ENCODE results near the gene TARS1.

The TARS1 gene

GRCh38 chr5:33441241-33442177, 744 bp downstream of the TARS1 start:
- DNase-seq = peak; percentile 79

GRCh38 chr5:33444542-33444941, 3.8 kb downstream of the TARS1 start:
- DNase-seq = no peak

DNA sequence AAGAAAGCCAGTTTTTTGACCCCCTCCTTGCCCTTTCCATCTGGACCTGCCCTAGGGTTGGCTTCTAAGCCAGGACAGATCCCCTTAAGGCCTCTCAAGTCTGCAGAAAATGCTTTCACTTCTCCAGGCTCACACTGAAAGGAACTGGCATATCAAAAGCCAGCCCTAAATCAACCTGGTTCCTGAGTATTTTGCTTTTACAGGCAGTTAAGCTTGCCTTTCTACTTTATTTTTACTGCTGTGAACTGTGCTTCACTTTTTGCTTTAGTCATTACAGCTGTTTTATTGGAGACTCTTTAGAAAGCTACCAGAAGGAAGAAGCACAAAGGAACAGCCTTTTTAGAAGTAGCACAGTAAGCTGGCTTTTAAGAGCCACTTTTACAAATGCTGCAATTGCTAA, 5.0 kb downstream of the TARS1 start:
- DNase-seq = no peak

GRCh38 chr5:33448118-33448517, 7.4 kb downstream of the TARS1 start:
- DNase-seq = no peak

DNA sequence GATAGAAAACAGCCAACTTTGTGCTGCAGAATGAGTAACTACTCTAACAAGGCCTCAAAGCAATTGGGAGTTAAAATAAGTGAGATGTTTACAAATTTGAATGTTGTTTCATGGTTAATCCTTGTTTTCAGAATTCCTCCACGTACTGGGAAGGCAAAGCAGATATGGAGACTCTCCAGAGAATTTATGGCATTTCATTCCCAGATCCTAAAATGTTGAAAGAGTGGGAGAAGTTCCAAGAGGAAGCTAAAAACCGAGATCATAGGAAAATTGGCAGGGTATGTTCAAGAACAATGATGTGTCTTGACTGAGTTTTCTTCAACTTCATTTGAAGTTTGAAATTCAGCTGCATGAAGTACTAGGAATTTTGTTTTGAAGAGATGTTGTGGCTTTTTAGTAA, 16.4 kb downstream of the TARS1 start:
- no peak for DNase-seq

DNA sequence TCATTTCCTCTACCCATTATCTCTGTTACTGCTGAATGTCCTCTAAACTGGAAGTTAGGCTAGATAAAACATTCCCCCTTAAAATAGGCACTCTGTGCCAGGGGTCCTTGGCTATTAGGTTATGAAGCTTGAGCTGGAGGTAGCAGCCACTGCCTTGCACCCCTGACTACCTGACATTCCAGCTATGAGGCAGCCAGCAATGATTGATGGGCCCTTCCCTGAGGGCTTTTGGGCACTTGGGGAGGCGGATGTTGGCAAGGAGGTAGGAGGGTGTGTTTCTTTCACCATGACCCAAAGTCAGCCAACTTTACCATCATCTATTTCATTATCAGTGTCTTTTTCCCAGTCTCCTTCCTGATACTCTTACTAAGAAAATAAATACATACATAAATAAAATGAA, 17.1 kb downstream of the TARS1 start:
- DNase-seq = no peak

GRCh38 chr5:33460210-33460609, 19.4 kb downstream of the TARS1 start:
- no peak for DNase-seq

- no peak for DNase-seq
Measured at GRCh38 chr5:33462456-33462855, 21.7 kb downstream of the TARS1 start.

DNA sequence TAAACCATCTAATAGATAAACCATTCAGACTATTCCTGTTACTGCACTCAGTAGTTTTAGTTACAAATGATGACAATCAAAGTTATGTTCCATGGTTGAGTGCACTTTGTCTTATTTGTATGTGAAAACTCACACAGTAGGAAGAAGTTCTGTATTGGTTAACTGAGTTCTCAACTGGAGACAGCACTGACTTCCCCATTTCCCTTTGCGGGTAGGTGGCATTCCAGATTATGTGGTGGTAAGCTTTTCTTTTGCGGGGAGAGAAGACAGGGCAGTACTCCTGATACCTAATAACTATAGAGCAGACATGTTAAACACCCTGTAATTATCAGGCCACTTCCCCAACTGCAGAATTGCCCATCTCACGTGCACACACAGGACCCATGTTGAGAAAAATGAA, 24.4 kb downstream of the TARS1 start:
- no peak for DNase-seq

GRCh38 chr5:33468775-33469435, 28.1 kb downstream of the TARS1 start:
- DNase-seq = no peak

DNA sequence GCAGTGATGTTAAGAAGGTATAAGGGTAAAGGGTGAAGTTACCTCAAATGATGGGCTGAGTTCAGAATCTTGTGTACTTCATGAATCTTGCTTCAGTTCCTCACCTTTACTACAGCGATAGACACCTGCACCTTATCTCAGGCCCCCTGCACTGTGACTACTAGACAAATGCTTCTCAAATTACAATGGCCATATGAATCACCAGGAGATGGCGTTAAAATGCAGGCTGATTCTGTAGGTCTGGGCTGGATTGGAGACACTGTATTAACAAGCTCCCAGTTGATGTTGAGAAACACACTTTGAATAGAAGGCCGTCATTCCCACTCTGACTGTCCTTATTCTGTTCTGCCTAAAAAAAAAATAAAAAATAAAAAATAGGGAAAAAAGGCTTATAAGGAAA, 29.8 kb downstream of the TARS1 start:
- DNase-seq = peak; percentile 22

DNA sequence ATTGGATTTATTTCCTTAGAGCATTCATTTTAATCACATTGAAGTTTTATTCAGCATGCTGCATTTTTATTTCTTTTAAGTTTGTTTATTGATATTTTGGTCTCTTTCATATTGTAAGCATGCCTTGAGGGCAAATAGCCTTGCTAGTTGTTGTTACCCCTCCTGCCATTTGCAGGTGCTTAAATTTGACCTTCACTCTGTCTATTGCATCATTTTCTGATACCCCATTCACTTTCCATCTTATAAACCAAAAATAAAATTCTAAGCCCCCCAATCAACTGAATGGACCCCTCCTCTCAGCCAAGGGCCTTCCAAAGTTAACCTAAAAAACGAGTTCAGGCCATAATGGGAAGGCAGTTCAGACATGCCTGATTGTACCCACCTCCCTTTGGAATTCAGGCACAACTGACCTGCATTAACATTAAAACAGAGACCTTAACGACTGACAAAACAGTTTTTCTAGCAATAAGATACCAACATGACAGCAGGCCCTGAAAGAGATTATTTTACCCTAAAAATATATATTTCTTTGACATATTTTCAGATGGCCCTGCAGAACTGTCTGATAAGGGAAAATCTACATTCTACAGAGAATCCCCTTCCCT, 32.1 kb downstream of the TARS1 start:
- DNase-seq = no peak

GRCh38 chr5:33474004-33474403, 33.2 kb downstream of the TARS1 start:
- no peak for DNase-seq

- no peak for DNase-seq
Measured at GRCh38 chr5:33474931-33475499, 34.2 kb downstream of the TARS1 start.

DNA sequence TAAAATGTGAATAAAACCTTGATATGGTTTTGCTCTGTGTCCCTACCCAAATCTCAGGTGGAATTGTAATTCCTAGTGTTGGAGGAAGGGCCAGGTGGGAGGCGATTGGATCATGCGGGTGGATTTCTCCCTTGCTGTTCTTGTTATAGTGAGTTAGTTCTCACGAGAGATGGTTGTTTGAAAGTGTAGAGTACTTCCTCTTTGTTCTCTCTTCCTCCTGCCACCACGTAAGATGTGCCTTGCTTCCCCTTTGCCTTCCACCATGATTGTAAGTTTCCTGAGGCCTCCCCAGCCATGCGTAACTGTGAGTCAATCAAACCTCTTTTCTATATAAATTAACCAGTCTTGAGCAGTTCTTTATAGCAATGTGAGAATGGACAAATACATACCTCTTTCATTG, 34.9 kb downstream of the TARS1 start:
- no peak for DNase-seq

GRCh38 chr5:33476992-33477391, 36.2 kb downstream of the TARS1 start:
- DNase-seq = no peak

GRCh38 chr5:33477816-33478215, 37.1 kb downstream of the TARS1 start:
- DNase-seq = no peak

DNA sequence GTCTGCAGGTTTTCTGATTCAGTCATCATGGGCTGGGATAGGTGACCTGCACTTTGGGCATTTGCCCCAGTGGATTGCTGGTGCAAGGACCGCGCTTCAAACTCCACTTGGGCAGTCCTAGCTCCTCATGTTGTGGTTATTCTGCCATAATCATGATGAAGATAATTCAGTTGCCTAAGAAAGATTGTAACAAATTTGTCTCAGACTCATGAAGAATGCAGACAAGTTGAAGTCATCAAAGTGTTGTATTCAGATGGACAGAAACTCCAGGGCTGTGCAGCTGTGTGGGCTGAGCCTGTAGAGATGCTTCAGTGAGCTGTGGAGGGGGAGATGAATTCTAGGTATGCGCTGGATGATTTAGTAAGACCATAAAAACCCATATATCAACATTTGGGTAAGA, 38.5 kb downstream of the TARS1 start:
- DNase-seq = no peak

DNA sequence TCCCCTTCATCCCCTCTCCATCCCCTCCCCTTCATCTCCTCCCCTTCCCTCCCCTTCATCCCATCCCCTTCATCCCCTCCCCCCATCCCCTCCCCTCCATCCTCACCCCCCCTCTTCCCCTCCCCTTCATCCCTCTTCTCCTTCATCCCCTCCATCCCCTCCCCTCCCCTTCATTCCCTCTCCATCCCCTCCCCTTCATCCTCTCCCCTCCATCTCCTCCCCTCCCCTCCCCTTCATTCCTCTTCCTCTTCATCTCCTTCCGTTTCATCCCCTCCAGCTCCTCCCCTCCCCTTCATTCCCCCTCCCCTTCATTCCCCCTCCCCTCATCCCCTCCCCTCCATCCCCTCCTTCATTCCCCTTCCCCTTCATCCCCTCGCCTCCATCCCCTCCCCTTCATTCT, 40.1 kb downstream of the TARS1 start:
- DNase-seq = no peak

GRCh38 chr5:33482335-33482734, 41.6 kb downstream of the TARS1 start:
- DNase-seq = no peak

GRCh38 chr5:33487236-33487635, 46.5 kb downstream of the TARS1 start:
- no peak for DNase-seq

- DNase-seq = no peak
Measured at GRCh38 chr5:33488558-33489355, 48.0 kb downstream of the TARS1 start.

Data from NCI-H1694 (cell line).